Activated CD4-positive, alpha-beta T cell treated with anti-CD3 and anti-CD28 coated beads for 36 hours (primary cell): Measurements from ENCODE around the gene HERC6. TPM values are rescaled to one million over a fixed set of nuclear protein-coding genes. Genes with fewer than 3 reads are reported as not detected.
"Not testable (repeated sequence)": the region's sequence is repeated elsewhere in the genome, so short reads cannot be mapped to it uniquely, and the experiment has no call there.

Experiments
- ATAC-seq: fragments of 200-7000 bp; cut with Tn5 transposase; one replicate; pipeline ENCODE4 v1.10.0; 2021; ENCODE audit warnings: mild to moderate bottlenecking, moderate library complexity
- CTCF ChIA-PET: fragments of 350-600 bp; sonication (Branson Sonifier 250); formaldehyde crosslinking; loops from one replicate; lab custom pipeline; 2021; ENCODE audit warnings: antibody characterized with exemption; lab: Charles Lee
- POLR2A ChIA-PET: fragments of 350-600 bp; sonication (Branson Sonifier 250); formaldehyde crosslinking; loops from one replicate; lab custom pipeline; 2021; ENCODE audit warnings: antibody characterized with exemption, inconsistent platforms; lab: Charles Lee
- DNase-seq: peaks from one replicate; pipeline ENCODE4 v3.0.0-alpha.2; 2020
- H3K27ac Mint-ChIP-seq: one replicate; pipeline ENCODE4 v1.8.0; 2021; ENCODE audit warnings: mixed read lengths
- H3K27me3 Mint-ChIP-seq: one replicate; pipeline ENCODE4 v1.8.0; 2021; ENCODE audit warnings: mixed read lengths
- H3K36me3 Mint-ChIP-seq: one replicate; pipeline ENCODE4 v1.8.0; 2021; ENCODE audit warnings: low read depth, mixed read lengths
- H3K4me1 Mint-ChIP-seq: one replicate; pipeline ENCODE4 v1.8.0; 2021; ENCODE audit warnings: mixed read lengths
- H3K4me3 Mint-ChIP-seq: one replicate; pipeline ENCODE4 v1.8.0; 2021; ENCODE audit warnings: mild to moderate bottlenecking, moderate library complexity, mixed read lengths
- H3K9me3 Mint-ChIP-seq: one replicate; pipeline ENCODE4 v1.8.0; 2021; ENCODE audit warnings: low read depth, mixed read lengths
- intact Hi-C, 2 experiments: fragments of 100-400 bp; cut with DNase I in 1 of 2; cut with micrococcal nuclease in 1 of 2; formaldehyde crosslinking; loops; one replicate each; pipeline versions ENCODE4 v1.14.2 to v1.15.1; 2022 to 2024; cut with DNase I, micrococcal nuclease
- total RNA-seq, 2 experiments: library from RNA; stranded (reverse); gene quantifications; one replicate each; pipeline ENCODE4 v1.2.3, GENCODE V29; 2021

Gene HERC6
- total RNA-seq, 2 experiments from 2014 or later: 7.3 to 9.3 TPM

- no peak for DNase-seq
Observed at GRCh38 chr4:88357262-88357661, 21.4 kb upstream of the HERC6 start.

DNA sequence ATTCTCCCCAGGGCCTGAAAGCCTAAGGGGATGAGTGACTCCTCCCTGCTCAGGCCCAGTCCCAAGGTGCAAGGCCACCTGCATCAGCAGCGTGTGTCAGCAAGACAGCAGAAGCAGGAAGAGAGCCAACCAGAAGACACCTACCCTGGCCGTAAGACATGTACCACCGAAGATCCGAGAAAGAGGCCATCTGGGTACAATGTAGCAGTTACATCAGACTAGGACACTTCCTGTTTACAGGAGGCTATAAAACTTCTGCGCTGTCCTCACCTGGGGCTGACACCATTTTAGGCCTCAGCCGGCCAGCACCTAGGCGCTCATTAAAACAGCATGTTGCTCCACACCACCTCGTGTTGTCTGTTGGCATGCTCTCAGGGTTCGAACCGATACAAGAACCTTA is 19.1 kb upstream of the HERC6 start:
- no peak overlapping the region for H3K4me3 Mint-ChIP-seq
- intact Hi-C loops: no loop called here
- ATAC-seq (no peak), DNase-seq (no peak)
- H3K9me3 Mint-ChIP-seq: peaks cover 10% of the 10 kb centered on the region
- no peak overlapping the region for H3K27ac Mint-ChIP-seq
- POLR2A ChIA-PET: no interaction called here
- CTCF ChIA-PET: interaction anchor here (1.0 kb wide), 2 partner anchors 11 to 180 kb away, joined by 3 read pairs; no protein-coding TSS in a partner anchor
- no peaks in the 10 kb centered on the region for H3K4me1 Mint-ChIP-seq
- peaks cover 3% of the 10 kb centered on the region for H3K27me3 Mint-ChIP-seq
- H3K36me3 Mint-ChIP-seq: no peaks in the 10 kb centered on the region

More at GRCh38 chr4:88357262-88357661, 21.4 kb upstream of the HERC6 start:
- ATAC-seq: no peak
- H3K4me3 Mint-ChIP-seq: no peak overlapping the region
- peaks cover 9% of the 10 kb centered on the region for H3K9me3 Mint-ChIP-seq
- ChIA-PET POLR2A (no interaction called here), CTCF (no interaction called here)
- H3K27ac Mint-ChIP-seq: no peak overlapping the region
- intact Hi-C loops: no loop called here
- no peaks in the 10 kb centered on the region for H3K36me3 Mint-ChIP-seq
- H3K4me1 Mint-ChIP-seq: no peaks in the 10 kb centered on the region
- peaks cover 3% of the 10 kb centered on the region for H3K27me3 Mint-ChIP-seq

DNA sequence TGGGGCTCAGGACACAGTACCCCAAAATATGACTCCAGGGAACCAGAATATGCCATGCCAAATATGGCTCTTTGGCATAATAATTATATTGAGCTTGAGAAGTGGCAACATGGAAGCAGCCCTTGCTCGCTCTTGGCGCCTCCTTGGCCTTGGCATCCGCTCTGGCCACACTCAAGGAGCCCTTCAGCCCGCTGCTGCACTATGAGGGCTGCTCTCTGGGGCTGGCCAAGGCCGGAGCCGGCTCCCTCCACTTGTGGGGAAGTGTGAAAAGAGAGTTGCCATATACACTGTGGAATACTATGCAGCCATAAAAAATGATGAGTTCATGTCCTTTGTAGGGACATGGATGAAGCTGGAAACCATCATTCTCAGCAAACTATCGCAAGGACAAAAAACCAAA is 18.4 kb upstream of the HERC6 start:
- Mint-ChIP-seq H3K27me3 (peaks cover 3% of the 10 kb centered on the region), H3K9me3 (peaks cover 10% of the 10 kb centered on the region), H3K27ac (no peak overlapping the region), H3K4me1 (no peaks in the 10 kb centered on the region), H3K36me3 (no peaks in the 10 kb centered on the region), H3K4me3 (no peak overlapping the region)
- ATAC-seq (no peak), DNase-seq (no peak)
- intact Hi-C loops: no loop called here
- CTCF ChIA-PET: no interaction called here
- POLR2A ChIA-PET: no interaction called here

DNA sequence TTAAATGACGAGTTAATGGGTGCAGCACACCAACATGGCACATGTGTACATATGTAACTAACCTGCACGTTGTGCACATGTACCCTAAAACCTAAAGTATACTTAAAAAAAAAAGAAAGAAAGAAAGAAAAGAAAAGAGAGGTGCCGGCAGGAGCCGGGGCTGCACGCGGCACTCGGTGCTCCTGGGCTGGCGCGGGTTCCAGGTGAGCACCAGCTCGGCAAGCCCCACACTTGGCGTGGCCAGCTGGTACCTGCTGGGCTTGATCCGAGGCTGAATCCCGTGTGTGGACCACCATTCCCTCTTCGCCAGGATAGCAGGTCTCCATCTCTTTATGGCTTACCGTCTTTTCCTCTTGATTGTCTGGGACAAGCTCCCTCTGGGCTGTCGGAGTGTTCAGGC is 17.9 kb upstream of the HERC6 start:
- POLR2A ChIA-PET: no interaction called here
- DNase-seq (no peak), ATAC-seq (no peak)
- Mint-ChIP-seq H3K4me3 (no peak overlapping the region), H3K27ac (no peak overlapping the region), H3K4me1 (no peaks in the 10 kb centered on the region), H3K27me3 (peaks cover 3% of the 10 kb centered on the region), H3K36me3 (no peaks in the 10 kb centered on the region), H3K9me3 (peaks cover 10% of the 10 kb centered on the region)
- intact Hi-C loops: no loop called here
- CTCF ChIA-PET: interaction anchor here (1.3 kb wide), 1 partner anchor 10 kb away, joined by 5 read pairs; no protein-coding TSS in a partner anchor

DNA sequence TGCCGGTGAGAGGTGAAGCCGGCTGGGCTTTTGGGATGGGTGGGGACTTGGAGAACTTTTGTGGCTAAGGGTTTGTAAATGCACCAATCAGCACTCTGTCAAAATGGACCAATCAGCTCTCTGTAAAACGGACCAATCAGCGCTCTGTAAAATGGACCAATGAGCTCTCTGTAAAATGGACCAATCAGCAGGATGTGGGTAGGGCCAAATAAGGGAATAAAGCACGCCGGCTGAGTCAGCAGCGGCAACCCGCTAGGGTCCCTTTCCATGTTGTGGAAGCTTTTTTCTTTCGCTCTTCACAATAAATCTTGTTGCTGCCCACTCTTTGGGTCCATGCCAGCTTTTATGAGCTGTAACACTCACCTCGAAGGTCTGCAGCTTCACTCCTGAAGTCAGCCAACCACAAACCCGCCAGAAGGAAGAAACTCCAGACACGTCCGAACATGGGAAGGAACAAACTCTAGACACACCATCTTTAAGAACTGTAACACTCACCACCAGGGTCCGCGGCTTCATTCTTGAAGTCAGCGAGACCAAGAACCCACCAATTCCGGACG is 17.4 kb upstream of the HERC6 start:
- peaks cover 10% of the 10 kb centered on the region for H3K9me3 Mint-ChIP-seq
- H3K36me3 Mint-ChIP-seq, H3K4me1 Mint-ChIP-seq, H3K4me3 Mint-ChIP-seq, ATAC-seq, POLR2A ChIA-PET, intact Hi-C loops, H3K27ac Mint-ChIP-seq, H3K27me3 Mint-ChIP-seq, DNase-seq: not testable (repeated sequence)
- CTCF ChIA-PET: interaction anchor here (1.3 kb wide), 1 partner anchor 9 kb away, joined by 5 read pairs; no protein-coding TSS in a partner anchor

GRCh38 chr4:88366460-88366859 is 12.2 kb upstream of the HERC6 start:
- CTCF ChIA-PET: interaction anchor here (1.1 to 1.8 kb wide), 2 partner anchors 148 to 156 kb away, joined by 3 to 8 read pairs; no protein-coding TSS in a partner anchor
- Mint-ChIP-seq H3K27me3 (peaks cover 4% of the 10 kb centered on the region), H3K9me3 (peaks cover 7% of the 10 kb centered on the region), H3K4me3 (no peak overlapping the region), H3K27ac (no peak overlapping the region), H3K36me3 (no peaks in the 10 kb centered on the region), H3K4me1 (no peaks in the 10 kb centered on the region)
- DNase-seq (no peak), ATAC-seq (peak; percentile 39)
- POLR2A ChIA-PET: no interaction called here
- intact Hi-C loops: loop anchor here in 1 of 2 experiments (5.0 kb wide), 1 partner anchor 149 kb away; no protein-coding TSS in a partner anchor

- ChIA-PET CTCF (interaction anchor here (0.7 kb wide), 1 partner anchor 148 kb away, joined by 4 read pairs; no protein-coding TSS in a partner anchor), POLR2A (interaction anchor here (0.5 kb wide), 1 partner anchor 259 kb away, joined by 3 read pairs; no protein-coding TSS in a partner anchor)
- intact Hi-C loops: loop anchor here in 1 of 2 experiments (5.0 kb wide), 1 partner anchor 151 kb away; no protein-coding TSS in a partner anchor
- DNase-seq: no peak
- Mint-ChIP-seq H3K36me3 (no peaks in the 10 kb centered on the region), H3K4me1 (no peaks in the 10 kb centered on the region), H3K9me3 (peaks cover 6% of the 10 kb centered on the region), H3K27me3 (peaks cover 2% of the 10 kb centered on the region), H3K27ac (no peak overlapping the region), H3K4me3 (no peak overlapping the region)
- no peak for ATAC-seq
Observed at GRCh38 chr4:88367826-88368225, 10.8 kb upstream of the HERC6 start.

GRCh38 chr4:88369180-88369812 is 9.4 kb upstream of the HERC6 start:
- ATAC-seq: peak; percentile 19
- intact Hi-C loops: loop anchor here (1.0 to 5.0 kb wide), 3 partner anchors 146 to 152 kb away; no protein-coding TSS in a partner anchor
- H3K4me3 Mint-ChIP-seq, POLR2A ChIA-PET, DNase-seq, H3K27me3 Mint-ChIP-seq, H3K9me3 Mint-ChIP-seq, H3K27ac Mint-ChIP-seq, H3K4me1 Mint-ChIP-seq, H3K36me3 Mint-ChIP-seq: not testable (repeated sequence)
- CTCF ChIA-PET: interaction anchor here (0.9 to 2.7 kb wide), 8 partner anchors 21 to 158 kb away, joined by 3 to 24 read pairs (median 4); partner anchors contain the start of gene HERC5

- ATAC-seq (no peak), DNase-seq (no peak)
- peak overlapping the region; percentile 77 for H3K27ac Mint-ChIP-seq
- ChIA-PET CTCF (no interaction called here), POLR2A (no interaction called here)
- H3K4me3 Mint-ChIP-seq: no peak overlapping the region
- no peaks in the 10 kb centered on the region for H3K27me3 Mint-ChIP-seq
- H3K9me3 Mint-ChIP-seq: no peaks in the 10 kb centered on the region
- H3K4me1 Mint-ChIP-seq: peaks cover 40% of the 10 kb centered on the region
- H3K36me3 Mint-ChIP-seq: peaks cover 14% of the 10 kb centered on the region
- intact Hi-C loops: loop anchor here in 1 of 2 experiments (5.0 kb wide), 3 partner anchors 231 to 441 kb away; no protein-coding TSS in a partner anchor
Observed at GRCh38 chr4:88381123-88381522, 2.5 kb downstream of the HERC6 start.

DNA sequence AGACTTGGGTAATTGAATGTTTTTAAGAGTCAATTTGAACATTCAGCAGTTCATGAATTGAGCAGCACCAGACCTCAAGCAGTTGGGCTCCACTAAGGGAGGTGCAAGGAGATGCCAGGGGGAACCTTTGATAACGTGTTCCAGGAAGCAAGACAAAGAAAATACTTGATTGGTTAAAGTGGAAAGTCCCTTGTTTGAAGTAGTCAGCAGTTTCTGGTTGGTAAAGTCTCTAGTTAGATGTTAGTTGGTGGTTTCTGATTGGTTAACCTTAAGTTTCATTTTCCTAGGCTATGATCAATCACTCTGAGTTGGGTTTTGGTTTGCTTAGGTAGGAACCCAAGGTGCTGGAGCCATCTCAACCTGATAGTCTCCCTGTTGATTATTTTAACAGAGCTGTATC is 4.0 kb downstream of the HERC6 start:
- ChIA-PET POLR2A (no interaction called here), CTCF (interaction anchor here (0.6 to 1.2 kb wide), 2 partner anchors 9 to 72 kb away, joined by 3 to 4 read pairs; no protein-coding TSS in a partner anchor)
- peak; percentile 72 for DNase-seq
- Mint-ChIP-seq H3K4me3 (peak overlapping the region; percentile 45), H3K9me3 (no peaks in the 10 kb centered on the region), H3K36me3 (peaks cover 20% of the 10 kb centered on the region), H3K27me3 (no peaks in the 10 kb centered on the region), H3K27ac (peak overlapping the region; percentile 97), H3K4me1 (peaks cover 39% of the 10 kb centered on the region)
- peak; percentile 87 for ATAC-seq
- intact Hi-C loops: loop anchor here (1.0 to 5.0 kb wide), 6 partner anchors 75 to 440 kb away; partner anchors contain the start of genes HERC5 (in 2 of the 2), PPM1K (in 2 of the 2) and HERC3 (in 1 of the 2)

DNA sequence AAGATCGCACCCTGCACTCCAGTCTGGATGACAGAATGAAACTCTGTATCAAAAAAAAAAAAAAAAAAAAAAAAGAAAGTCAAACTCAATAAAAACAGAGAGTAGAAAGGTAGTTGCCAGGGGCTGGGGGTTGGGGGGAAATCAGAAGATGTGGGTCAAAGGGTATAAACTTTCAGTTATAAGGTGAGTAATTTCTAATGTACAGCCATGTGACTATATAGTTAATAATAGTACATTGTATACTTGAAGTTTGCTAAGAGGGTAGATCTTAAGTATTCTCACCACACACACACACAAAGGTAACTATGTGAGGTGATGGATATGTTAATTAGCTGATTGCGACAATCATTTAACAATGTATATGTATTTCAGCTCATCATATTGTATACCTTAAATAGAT is 11.5 kb downstream of the HERC6 start:
- no peak overlapping the region for H3K27ac Mint-ChIP-seq
- ChIA-PET CTCF (interaction anchor here (1.0 kb wide), 2 partner anchors 12 to 21 kb away, joined by 3 read pairs; partner anchors contain the start of gene HERC6), POLR2A (no interaction called here)
- H3K27me3 Mint-ChIP-seq: no peaks in the 10 kb centered on the region
- intact Hi-C loops: no loop called here
- no peaks in the 10 kb centered on the region for H3K9me3 Mint-ChIP-seq
- ATAC-seq: no peak
- DNase-seq: no peak
- H3K4me3 Mint-ChIP-seq: no peak overlapping the region
- H3K4me1 Mint-ChIP-seq: no peaks in the 10 kb centered on the region
- H3K36me3 Mint-ChIP-seq: peaks cover 23% of the 10 kb centered on the region
